Suppressor macrophage (primary cell): ENCODE measurements around the gene SMIM44.
"Not testable (repeated sequence)": the region's sequence is repeated elsewhere in the genome, so short reads cannot be mapped to it uniquely, and the experiment has no call there.

Experiments
- DNase-seq, 4 experiments: peaks; one replicate each; pipeline ENCODE4 v3.0.0-alpha.2; 2020 to 2022
- total RNA-seq, 17 experiments: gene quantifications; one replicate each; lab custom pipeline; 2026; ENCODE audit warnings: mixed read lengths in 6 of 17, inconsistent platforms in 3 of 17; lab: John Stamatoyannopoulos, UW

SMIM44 gene
- total RNA-seq, result 0 to 0.11 (median 0) reads per million in 17 experiments

DNA sequence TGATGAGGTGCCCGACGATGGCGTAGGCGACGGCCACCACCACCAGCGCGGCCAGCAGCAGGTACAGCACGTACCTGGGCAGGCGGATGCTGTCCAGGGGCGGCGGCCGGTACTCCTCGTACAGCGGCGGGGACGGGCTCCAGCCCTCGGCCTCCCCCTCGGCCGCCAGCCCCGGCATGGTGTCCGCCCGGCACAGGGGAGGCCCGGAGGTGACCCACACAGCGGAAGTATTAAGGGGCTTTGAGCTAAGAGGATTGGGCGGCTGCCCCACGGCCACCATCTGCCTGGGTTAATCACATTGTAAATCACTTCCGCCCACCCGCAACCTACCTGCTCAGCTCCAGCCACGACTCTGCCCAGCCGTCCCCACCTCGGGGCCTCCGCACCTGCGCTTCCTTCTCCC lies at the start of gene SMIM44:
SMIM44 (minus strand) TSS at position 216 of the 403 bp plus-strand sequence; CDS start at position 178, 38 bp downstream.
- no peak for DNase-seq

GRCh38 chr19:3533033-3533432 lies 49.8 kb upstream of the SMIM44 start:
- DNase-seq, result no peak

- DNase-seq, result no peak
These were observed 49.0 kb upstream of the SMIM44 start for GRCh38 chr19:3532154-3532786.

- DNase-seq, result no peak
These were observed 48.5 kb upstream of the SMIM44 start for GRCh38 chr19:3531716-3532115.

DNA sequence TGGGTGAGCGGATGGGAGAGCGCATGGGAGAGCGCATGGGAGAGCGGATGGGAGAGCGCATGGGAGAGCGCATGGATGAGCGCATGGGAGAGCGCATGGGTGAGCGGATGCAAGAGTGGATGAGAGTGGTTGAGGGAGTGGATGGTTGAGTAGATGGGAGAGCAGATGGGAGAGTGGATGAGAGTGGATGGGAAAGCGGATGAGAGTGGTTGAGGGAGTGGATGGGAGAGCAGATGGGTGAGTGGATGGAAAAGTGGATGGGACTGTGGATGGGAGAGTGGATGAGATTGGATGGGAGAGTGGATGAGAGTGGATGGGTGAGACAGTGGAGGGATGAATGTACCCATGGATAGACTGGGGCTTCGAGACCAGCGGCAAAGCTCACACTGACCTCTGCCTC lies 47.1 kb upstream of the SMIM44 start:
- DNase-seq, result no peak

DNA sequence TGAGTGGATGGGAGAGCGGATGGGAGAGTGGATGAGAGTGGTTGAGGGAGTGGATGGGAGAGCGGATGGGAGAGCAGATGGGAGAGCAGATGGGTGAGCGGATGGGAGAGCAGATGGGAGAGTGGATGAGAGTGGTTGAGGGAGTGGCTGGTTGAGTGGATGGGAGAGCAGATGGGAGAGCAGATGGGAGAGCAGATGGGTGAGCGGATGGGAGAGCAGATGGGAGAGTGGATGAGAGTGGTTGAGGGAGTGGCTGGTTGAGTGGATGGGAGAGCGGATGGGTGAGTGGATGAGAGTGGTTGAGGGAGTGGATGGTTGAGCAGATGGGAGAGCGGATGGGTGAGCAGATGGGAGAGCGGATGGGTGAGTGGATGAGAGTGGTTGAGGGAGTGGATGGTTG lies 46.1 kb upstream of the SMIM44 start:
- DNase-seq, result not testable (repeated sequence)

GRCh38 chr19:3528539-3529211 lies 45.4 kb upstream of the SMIM44 start:
- no peak for DNase-seq

DNA sequence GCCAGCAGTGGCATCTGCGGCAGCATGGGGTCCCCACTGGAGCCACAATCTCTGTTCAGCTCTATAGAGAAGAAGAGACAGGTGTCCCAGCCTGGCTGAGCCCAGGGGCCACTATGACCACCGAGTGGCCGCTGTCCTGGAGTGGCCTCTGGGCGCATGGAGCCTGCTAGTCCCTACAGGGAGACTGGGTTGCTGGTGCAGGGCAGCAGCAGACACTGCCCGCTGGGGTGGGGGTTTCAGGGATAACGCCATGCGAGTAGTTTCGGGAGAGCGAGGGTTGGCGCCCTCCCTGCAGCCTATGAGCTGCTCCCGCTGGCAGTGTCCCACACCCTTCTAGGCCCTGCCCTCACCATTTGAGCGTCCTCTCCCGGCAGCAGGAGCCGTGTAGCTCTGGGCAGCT lies 44.8 kb upstream of the SMIM44 start:
- no peak for DNase-seq

DNA sequence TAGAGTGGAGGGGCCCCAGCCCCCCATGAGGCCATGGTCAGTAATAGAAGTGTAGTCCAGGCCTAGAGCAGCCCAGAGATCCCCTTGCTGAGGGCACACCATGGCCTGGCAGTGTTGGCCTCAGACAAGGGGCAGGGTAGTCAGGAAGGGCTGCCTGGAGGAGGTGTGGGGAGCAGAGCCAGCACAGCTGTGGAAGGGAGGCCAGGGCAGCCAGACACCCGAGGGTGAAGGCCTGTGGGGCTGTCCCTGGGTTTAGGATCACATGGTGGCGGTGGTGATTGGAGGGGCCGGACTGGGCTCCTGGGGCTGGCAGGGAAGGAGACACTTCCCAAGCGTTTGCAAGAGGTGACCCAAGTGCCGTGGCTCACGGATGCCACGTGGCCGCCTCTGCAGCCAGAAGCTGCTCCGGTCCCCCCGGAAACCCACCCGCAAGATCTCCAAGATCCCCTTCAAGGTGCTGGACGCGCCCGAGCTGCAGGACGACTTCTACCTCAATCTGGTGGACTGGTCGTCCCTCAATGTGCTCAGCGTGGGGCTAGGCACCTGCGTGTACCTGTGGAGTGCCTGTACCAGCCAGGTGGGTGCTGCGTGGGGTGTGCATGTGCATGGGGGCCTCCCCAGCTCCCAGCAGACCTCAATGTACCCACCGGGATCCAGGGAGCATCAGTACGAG lies 44.1 kb upstream of the SMIM44 start:
- no peak for DNase-seq

GRCh38 chr19:3526507-3527237 lies 43.4 kb upstream of the SMIM44 start:
- no peak for DNase-seq

DNA sequence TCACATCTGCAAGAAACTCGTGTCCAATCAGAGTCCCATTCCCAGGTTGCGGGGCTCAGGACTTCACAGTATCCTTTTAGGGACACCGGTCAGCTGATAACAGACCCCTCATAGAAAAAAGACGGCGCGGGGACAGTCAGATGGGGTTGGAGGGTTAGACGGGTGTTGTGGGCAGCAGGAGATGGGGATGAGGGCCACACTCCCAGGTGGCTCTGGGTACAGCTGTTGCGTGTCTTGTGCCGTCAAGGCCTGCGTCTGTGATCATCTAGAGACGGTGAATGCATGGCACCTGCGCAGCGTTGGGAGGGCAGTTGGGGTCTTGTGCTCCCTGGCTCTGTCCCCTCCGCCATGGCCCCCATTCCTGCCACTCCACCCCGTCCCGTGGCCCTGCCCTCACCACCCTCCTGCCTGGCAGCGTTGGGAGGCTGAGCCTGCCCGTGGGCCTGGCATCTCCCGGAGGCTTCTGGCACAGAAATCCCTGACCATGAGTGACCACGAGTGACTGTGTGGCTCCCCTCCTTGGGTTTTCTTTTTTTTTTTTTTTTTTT lies 41.7 kb upstream of the SMIM44 start:
- DNase-seq, result no peak

GRCh38 chr19:3524078-3524842 lies 41.0 kb upstream of the SMIM44 start:
- DNase-seq, result no peak

GRCh38 chr19:3523361-3524077 lies 40.3 kb upstream of the SMIM44 start:
- DNase-seq, result no peak

DNA sequence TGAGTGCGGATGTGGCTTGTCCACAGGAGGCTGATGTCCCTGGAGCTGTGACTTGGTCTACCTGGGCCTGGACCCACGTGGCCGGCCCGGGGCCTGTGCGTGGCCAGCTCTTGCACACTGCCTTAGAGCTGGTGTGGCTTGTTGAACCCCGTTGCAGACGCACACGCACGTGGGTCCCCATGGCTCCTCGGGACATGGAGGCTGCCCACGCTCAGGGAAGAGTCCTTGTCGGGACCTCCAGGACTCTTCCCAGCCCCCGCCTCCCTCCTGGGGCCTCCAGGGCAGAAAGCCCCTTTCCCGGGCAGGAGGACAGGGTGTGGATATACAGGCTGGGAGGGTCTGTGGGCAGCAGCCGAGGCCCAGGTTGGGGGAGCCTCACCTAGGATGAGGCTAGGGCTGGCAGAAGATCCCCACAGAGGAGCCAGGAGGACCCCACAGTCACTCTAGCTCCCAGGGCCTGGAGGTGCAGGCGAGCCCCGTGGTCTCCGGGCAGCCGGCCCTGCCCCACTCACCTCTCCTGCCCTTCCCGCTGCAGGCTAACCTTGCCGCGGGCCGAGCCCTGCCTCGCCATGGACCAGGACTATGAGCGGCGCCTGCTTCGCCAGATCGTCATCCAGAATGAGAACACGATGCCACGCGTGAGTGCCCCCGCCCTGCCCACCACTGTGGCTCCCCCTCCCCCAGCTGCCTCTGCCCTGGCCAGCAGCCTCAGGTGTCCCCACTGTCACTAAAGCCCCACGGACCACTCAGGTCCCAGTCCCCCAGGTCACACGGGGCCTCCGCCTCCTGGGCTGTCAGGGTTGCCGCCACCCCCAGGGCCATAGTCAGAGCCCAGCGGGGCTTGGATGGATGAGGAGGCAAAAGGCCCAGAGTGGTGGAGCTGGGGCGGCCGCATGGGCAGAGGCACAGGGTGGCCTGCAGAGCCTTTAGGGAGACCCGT lies 39.5 kb upstream of the SMIM44 start:
- no peak for DNase-seq

- DNase-seq, result no peak
These were observed 37.8 kb upstream of the SMIM44 start for GRCh38 chr19:3521104-3521445.

DNA sequence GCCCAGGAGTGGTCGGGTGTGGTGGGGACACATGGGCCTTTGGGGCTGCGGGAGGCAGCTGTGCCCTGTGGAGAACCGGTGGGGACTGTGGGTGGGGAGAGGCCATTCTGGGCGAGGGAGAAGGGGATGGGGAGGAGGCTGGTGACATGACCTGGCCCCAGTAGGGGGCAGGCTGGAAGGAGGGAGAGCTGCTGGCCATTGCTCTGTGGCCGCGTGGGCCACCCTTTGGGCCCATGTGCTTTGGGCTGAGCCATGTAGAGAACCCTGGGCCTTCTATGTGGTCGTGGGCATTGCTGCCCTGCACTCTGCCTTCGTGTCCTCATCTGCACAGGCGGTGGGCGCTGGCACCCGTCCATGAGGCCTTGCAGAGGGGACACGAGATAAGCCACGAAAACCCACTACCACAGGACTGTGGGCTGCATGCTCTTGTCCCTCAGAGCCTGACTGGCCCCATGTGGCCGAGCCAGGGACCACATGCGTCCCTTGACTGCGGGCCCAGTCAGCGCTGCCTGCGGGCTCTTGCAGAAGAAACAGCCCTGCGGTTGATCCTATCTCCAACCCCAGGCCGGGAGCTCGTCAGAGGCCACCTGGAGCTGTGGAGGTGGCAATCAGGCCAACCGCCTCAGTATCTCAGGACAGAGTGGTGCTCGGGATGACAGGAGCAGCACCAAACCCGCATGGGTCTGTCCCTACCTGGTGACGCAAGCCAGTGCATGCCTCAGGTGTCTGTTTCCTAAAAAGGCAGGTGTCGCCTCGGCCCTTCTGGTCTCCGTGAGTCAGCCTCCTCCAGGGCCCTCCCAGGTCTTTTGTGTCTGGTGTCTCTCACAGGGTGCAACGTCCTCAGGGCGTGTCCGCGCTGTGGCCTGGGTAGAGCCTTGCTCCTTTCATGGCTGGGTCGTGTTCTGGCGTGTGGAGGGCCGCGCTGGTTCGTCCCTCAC lies 37.2 kb upstream of the SMIM44 start:
- no peak for DNase-seq

GRCh38 chr19:3519126-3519525 lies 35.9 kb upstream of the SMIM44 start:
- no peak for DNase-seq

DNA sequence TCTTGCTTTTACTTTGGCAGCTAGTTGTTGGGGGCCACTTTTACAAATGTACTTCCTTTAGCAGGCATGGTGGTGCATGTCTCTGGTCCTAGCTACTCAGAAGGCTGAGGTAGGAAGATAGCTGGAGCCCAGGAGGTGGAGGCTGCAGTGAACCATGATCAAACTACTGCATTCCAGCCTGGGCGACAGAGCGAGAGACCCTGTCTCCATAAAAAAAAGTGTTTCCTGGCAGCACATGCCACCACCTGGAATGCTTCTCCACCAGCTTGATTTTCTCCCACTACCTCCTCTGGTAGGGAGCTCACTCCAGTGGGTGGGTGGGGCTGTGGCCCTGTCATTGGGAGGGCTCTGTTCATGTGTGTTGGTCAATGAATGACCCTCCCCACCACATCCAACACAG lies 35.4 kb upstream of the SMIM44 start:
- no peak for DNase-seq

DNA sequence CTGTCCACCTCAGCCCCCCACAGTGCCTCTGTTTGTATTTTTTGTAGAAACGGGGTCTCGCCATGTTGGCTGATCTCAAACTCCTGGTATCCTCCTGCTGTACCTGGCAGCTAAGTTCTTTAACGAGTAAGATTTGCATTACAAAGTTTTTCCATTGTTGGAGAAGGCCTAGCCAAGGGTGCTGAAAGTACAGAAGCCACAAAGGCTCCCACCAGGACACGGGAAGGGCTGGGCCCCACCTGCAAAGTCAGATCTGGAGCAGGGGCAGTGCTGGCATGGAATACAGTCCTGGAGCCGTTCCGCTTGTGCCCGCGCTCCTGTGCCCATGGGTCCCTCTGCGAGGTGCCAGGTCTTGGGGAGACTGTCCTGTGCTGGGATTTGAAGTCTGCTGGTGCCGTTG lies 35.0 kb upstream of the SMIM44 start:
- no peak for DNase-seq
